GM19099 (cell line): ENCODE measurements around the gene CHRND.

Experiments
- POLR2A ChIP-seq: IDR thresholded peaks from 3 replicates; pipeline ENCODE4 v1.6.1; 2011; ENCODE audit warnings: low read depth; ENCODE audit not compliant: insufficient read length; ENCODE audit errors: extremely low read depth

Gene CHRND

GRCh38 chr2:232511336-232511890, 14.5 kb upstream of the CHRND start:
- TF ChIP-seq POLR2A: no peak

GRCh38 chr2:232512602-232513001, 13.4 kb upstream of the CHRND start:
- TF ChIP-seq POLR2A: no peak

- no peak for TF ChIP-seq POLR2A
Measured at GRCh38 chr2:232513353-232513752, 12.6 kb upstream of the CHRND start.

- no peak for TF ChIP-seq POLR2A
Measured at GRCh38 chr2:232515639-232516038, 10.3 kb upstream of the CHRND start.

- TF ChIP-seq POLR2A: no peak
Measured at GRCh38 chr2:232516551-232516950, 9.4 kb upstream of the CHRND start.

- TF ChIP-seq POLR2A: no peak
Measured at GRCh38 chr2:232518844-232519243, 7.1 kb upstream of the CHRND start.

GRCh38 chr2:232519581-232520438, 6.2 kb upstream of the CHRND start, which contains the start of gene PRSS56:
Gene PRSS56 (plus strand): TSS chr2:232520388. CDS start chr2:232520599, 211 bp downstream.
- TF ChIP-seq POLR2A: no peak

GRCh38 chr2:232520489-232520888, 5.5 kb upstream of the CHRND start:
- no peak for TF ChIP-seq POLR2A

- TF ChIP-seq POLR2A: no peak
Measured at GRCh38 chr2:232521098-232521497, 4.9 kb upstream of the CHRND start.

- TF ChIP-seq POLR2A: no peak
Measured at GRCh38 chr2:232521959-232522622, 3.9 kb upstream of the CHRND start.

- no peak for TF ChIP-seq POLR2A
Measured at GRCh38 chr2:232522623-232523401, 3.1 kb upstream of the CHRND start.

GRCh38 chr2:232523402-232523681, 2.6 kb upstream of the CHRND start:
- TF ChIP-seq POLR2A: no peak

- TF ChIP-seq POLR2A: no peak
Measured at GRCh38 chr2:232523682-232524597, 2.0 kb upstream of the CHRND start.

GRCh38 chr2:232524771-232525170, 1.2 kb upstream of the CHRND start:
- no peak for TF ChIP-seq POLR2A
